CD4-positive, alpha-beta T cell treated with Interleukin-17A for 4 hours (primary cell): ENCODE data around the gene MECR.

ENCODE experiments used
- DNase-seq: peaks from one replicate; pipeline ENCODE4 v3.0.0-alpha.2; 2020; ENCODE audit warnings: mixed read lengths

The MECR gene

DNA sequence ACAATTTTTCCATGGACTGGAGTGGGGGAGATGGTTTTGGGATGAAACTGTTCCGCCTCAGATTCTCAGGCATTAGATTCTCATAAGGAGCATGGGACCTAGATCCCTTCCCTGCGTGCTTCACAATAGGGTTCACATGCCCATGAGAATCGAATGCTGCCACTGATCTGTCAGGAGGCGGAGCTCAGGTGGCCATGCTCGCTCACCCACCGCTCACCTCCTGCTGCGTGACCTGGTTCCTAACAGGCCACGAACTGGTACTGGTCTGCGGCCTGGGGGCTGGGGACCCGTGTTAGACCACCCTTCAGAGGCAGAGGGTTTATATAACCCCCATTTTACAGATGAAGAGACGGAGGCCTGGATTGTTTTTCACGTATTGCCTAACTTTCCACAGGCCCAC is 32.7 kb downstream of the MECR start:
- no peak for DNase-seq

DNA sequence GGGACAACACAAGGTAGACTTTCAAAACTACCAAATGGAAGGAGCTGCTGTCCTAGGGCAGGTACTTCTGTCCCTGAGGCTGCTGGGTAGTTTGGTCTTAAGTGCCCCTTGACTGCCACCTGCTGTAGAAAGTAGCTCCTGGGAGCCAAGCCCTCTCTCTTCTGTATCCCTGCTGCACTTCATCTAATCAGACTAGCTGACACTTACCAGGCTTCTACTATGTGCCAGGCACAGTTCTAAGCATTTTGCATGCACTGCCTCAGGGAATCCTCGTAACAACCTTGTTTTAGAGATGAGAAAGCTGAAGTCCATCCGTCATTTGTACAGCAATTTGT is 33.2 kb downstream of the MECR start:
- peak; percentile 44 for DNase-seq

DNA sequence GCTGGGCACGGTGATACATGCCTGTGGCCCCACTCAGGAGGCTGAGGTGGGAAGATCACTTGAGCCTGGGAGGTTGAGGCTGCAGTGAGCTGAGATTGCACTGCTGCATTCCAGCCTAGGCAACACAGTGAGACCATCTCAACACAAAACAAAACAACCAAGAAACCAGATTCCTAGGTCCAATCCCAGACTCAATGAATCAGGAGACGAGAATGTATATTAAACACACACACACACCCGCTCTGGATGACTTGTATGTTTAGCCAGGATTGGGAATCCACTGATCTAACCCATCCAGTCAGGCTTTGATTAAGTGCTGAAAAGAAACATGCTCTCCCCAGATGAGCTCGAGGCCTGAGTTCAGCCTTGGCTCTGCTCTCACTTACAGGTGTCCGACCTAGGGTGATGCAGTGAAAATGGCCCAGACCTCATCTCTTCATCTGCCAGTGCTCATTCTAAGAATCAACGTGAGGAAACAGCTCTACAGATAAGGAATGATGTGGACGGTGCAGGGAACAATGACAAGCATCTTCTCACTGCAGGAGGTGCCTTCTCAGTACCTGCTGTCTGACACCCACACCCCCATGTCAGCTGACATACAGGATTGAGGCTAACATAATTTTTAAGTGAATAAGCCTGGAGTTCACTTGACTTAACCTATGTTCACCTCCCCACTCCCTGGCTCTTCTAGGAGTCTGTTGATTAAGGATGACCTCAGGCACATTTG is 33.7 kb downstream of the MECR start:
- no peak for DNase-seq

DNA sequence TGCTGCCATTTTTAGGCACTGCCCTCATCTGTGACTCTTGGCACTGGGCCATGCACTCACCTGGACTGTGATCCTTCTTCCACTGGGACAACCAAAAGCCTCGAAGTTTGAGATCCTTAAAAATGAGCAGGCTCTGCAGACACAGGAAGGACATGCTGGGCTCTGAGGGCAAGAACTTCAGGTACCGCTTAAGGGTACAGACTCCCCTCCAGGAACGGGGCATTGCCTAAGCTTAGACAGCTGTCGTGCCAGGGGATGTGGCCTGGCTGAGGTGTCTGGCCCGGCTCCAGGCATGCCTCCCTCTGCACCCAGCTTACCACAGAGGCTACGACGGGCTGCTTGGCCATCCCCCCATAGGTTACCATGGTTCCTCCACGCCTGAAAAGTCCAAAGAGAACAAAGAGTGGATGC is 34.8 kb downstream of the MECR start:
- DNase-seq: no peak

DNA sequence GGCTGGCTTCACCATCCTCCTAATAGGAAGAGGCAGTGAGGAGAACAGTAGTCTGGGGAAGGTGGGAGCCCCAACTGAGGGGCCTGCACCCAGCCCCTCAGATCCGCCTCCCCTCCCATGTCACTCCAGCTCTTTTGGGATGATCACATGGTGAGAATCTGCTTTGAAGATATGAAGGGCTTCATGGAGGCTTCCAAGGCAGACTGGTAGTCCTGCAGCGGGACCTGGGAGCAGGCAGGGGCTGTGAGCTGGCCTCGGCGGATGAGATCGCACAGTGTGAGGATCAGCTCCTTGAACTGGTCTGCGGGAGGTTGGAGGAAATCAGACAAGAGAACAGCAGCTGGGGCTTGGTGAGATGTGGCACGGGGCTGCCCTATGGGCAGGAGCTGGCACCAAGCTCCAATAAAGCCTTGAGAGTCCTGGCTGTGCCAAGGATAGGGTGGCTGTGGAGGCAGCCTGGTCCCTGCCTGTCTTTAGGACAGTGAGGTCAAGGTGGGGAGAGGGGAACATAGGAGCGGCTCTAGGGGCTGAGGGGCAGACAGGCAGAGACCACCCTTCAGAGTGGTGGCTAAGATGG is 36.8 kb downstream of the MECR start:
- DNase-seq: no peak

DNA sequence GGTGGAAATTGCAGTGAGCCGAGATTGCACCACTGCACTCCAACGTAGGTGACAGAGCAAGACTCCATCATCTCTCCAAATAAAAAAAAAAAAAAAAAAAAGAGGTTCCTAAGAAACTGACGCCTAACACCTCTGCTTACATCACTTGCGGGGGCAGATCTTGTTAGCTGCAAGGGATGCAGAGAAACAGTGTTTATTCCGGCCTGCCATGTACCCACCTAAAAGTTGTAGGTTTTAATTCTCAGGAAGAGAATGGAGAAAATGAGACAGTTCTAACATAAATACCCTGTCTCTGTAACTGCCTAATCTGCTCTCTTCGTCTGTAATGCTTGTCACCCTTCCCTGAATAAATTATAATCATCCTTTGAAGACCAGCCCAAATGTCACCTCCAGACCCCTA is 40.0 kb downstream of the MECR start:
- DNase-seq: no peak

DNA sequence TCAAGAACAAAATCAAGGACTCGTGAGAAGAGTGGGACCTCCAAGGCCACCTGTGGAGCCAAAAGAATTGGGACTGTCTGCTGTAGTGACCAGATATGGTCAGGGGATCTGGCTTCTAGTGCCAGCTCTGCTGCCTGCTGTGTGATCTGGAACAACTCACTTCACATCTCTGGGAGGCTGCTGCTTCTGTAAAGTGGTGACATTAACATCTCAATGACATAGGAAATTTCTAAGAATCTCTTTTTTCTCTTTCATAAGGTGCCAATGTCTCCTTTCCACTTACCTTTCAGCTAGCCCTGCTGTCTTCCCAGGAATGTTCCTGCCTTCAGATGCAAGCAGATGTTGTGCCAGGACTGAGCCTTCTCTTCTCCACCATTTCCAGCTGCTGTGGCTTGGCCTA is 44.0 kb downstream of the MECR start:
- DNase-seq: no peak

DNA sequence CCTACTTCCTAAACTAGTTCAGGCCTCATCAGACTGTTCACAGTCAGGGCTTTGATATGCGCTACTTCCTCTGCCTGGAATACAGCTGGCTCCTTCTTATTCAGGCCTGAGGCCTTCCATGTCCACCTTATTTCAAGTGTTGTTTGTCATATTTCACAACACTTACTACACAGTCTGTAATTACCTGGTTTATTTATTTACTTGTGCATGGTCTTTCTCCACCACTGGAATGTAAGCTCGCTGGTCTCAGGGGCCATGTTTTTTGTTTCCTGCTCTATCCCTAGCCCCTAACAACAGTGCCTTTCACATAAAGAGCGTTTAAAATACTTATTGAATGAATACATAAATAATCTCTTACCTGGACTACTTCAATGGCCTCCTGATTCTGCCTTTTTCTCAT is 44.5 kb downstream of the MECR start:
- DNase-seq: no peak

DNA sequence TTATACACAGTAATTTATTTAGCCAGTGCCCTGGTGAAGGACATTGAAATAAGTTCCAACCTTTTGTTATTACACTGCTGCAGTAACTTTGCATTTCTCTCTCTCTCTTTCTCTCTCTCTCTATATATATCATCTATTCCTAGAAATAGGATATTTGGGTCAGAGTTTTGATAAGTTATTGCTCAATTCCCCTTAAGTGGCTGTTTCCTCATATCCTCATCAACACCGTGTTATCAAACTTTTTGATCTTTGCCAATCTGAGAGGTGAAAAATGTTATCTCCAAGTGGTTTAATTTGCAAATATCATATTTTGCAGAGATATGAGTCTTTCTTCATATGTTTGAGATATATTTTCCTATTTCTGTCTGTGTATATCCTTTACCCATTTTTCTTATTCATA is 47.4 kb downstream of the MECR start:
- no peak for DNase-seq

DNA sequence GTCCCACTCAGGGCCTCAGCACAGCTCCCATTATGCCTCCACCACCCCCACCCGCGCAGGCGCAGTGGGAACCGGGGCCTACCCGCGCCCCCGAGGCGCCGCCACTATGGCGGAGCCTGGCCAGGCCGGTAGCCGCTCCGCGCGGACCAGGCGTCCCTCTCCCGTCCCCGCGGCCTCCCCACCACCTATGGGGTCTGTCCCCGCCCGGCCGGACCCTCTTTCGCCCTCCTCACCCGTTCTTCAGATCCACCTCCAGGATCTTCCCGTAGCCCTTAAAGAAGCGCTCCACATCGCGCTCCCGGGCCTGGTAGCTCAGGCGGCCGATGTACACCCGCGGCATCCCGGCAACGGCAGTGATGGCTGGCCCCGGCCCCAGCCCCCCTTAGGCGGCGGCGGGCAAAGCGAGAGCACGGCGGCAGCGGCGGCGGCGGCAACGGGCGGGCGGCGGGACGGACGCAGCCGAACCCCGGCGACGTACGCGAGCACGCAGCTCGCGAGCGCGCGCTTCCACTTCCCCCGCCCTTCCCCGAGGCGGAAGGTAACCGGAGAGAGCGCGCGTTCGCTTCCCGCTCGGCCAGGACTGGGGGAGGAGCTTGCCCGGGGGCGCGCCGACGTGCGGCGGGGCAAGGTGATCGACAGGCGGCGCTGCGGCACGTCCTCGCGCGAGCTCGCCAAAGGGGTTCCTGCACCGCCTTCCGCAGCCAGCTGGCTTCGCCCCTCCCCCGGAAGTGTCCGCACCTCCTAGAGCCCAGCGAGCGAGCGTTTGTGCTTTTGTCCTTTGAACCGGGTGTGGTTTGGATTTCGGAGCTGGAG is 49.1 kb downstream of the MECR start, which contains the start of gene SRSF4:
Gene SRSF4 (minus strand): TSS at position 488 of the 813 bp plus-strand sequence. CDS start 148 bp downstream, at position 340.
- DNase-seq: peak; percentile 99

DNA sequence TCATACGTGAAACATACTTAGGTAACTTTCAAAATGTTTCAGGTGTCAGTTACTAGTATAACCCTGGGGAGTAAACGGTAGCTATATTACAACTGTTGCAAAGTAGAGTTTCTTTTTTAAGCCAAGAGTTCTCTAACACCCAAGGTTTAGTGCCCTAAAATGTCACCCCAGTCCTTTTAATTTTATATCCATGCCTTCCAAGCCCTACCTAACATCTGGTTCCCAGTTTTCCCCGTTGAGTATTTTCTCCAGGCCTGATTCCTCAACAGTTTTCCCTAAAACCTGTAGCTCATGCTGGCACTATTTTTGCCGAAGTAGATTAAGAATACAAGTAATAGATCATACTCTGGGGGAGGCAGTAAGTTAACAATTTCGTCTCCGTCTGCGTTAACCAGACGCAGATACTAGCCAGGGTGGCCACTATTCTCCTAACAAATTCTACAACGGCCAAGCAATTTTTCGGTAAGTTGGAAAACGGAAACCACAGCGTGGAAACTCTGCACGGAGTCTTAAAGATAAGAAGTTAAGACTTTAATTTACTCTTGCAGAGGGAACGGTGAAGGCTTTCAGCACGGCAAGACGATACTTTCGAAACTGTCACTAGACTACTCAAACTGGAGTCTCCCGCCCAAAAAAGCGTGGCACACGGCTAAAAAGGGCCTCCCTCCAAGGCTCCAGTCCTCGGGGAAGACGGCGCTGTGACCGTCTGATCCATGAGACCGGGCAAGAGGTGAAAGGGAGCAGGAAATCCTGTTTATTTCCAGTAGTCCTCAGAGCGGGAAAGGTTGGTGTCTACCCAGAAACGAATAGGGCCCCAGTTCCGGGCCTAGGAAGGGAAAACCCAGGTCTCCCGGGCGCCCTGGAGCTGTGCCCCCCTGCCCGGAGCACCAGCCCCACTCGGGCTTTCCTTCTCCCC is 50.0 kb downstream of the MECR start:
- no peak for DNase-seq

DNA sequence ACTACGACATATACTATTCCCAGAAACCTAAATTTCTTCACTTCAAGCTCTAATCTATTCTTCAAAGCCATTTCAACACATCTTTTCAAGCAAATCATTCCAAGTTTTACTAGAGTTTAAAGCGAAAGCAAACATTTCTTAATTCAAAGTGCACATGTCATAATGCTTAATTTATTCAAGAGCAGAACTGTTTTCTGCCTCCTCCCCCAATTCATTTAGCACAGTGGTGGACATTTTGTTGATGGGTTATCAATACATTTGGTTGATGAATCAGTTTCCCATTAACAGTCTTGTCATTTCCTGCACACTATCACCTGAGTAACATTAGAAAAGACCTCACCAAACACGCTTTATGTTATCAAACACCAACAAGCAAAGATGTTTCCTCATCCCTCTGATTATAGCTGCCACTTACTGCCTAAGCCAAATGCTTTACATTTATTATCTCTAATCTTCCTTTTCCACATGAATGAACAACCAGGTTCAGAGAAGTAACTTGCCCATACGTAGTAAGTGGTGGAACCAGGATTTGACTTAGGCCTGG is 51.0 kb downstream of the MECR start:
- DNase-seq: no peak

DNA sequence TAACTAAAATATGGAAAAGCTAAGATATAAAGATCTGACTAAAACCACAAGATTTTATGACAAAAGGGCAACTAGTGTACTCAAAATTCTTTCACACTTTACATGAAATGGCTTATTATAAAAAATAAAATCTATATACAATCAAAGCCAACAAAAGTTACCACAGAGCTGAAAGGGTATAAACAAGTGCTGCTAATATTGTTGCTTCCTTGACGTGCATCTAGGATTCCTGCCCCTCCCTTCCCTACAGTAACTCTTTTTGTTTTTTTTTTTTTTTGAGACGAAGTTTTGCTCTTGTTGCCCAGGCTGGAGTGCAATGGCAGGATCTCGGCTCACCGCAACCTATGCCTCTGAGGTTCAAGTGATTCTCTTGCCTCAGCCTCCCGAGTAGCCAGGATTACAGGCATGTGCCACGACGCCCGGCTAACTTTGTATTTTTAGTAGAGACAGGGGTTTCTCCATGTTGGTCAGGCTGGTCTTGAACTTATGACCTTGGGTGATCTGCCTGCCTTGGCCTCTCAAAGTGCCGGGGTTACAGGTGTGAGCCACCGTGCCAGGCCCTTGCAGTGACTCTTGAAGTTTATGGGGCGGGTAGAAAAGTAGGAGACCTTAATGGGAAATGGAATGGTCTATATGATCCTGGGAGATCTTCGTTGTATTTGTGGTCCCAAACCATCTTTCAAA is 53.6 kb downstream of the MECR start:
- DNase-seq: no peak

DNA sequence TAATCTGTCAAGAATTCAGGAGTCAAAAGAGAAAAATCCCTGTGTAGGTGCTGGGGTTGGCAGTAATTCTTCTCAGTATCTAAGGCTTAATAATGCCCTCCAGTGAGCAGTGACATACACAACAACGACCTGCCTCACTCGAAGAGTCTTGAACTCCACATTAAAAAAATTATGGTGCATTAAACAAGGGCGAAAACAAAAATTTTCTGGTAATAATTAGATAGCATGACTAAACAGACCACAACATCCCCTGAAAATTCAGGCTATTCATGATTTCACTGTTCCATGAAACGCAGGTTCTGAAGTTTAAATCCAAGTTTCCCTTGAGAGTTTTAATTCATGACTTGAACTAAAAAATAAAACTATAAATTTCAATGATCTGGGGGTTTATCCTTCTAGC is 54.2 kb downstream of the MECR start:
- no peak for DNase-seq

DNA sequence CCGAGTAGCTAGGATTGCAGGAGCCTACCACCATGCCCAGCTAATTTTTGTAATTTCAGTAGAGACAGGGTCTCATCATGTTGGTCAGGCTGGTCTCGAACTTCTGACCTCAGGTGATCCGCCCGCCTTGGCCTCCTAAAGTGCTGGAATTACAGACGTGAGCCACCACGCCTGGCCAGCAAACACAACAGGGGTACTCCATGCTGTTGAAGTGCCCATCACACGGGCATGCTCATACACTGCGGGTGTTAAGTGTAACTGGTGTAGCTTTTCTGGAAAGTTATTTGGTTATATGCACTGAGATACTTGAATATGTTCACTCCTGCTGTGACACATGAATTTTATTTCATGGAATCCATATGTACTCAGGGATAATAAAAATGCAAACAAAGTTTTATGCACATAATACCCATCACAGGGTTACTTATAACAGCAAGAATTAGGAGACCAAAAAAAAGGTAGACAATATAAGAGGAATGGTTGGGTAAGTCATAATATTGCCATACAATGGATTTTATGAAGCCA is 58.3 kb downstream of the MECR start:
- no peak for DNase-seq

DNA sequence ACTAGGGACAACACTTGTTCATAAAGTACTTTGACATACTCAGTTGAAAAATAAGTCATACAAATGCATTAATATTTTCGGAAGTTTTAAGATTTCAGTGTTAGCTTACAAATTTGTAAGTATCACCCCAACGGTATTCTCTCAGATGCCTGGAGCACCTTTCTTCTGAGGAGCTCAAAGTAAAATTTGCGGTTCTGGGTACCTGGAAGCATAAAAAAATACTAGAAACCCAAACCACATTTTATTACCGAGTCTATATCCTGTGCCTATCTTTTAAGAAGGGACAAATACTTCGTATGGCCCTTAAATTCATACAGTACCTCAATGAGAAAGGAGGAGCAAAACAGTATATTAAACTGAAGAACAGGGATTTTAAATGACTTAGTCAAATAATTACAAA is 59.2 kb downstream of the MECR start:
- no peak for DNase-seq

DNA sequence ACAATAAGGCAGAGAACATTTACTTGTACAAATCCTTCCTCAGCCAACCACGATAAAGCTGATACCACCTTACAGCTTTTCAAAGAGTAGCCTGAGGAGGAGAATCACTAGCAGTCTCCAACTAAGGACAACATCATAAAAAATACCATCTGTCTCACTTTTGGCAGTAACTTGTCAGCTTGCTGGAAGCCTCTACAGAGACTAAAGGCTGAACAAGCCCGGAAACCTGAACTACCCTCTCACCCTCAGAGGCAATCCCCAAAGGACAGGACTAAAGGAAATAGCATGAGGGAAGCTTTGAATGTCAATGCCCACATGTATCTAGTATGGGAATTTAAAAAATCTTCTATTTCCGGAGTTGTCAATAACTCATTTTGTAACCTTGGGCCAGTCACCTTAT is 59.6 kb downstream of the MECR start:
- DNase-seq: no peak

DNA sequence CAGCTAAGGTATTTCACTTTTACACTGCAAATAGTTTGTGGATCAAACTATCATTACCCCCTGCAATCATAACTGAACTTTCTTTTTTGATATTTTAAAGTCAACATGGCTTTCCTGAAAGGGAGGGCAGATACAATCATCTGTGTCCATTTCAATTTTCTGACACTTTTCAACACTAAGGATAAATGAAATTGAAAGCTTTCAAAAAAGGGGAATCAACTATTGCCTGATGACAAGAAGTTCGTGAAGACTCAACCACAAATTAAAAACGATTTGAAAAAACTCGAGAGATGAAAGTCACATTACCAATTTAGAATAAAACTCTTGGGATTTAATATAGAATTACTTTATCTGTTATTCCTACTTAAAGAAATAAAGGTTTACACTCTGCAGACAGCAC is 60.8 kb downstream of the MECR start:
- DNase-seq: no peak

DNA sequence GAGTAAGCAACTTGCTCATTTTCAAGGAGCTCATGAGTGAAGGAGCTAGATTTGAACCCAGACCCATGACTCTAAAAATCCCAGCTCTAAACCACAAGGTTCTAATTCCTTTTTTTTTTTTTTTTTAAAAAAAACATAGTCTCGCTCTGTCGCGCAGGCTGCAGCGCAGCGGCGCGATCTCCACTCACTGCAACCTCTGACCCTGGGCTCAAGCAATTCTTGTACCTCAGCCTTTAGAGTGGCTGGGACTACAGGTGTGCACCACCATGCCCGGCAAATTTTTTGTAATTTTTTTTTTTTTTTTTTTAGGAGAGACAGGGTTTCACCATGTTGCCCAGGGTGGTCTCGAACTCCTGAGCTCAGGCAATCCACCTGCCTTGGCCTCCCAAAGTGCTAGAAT is 62.8 kb downstream of the MECR start:
- DNase-seq: no peak

DNA sequence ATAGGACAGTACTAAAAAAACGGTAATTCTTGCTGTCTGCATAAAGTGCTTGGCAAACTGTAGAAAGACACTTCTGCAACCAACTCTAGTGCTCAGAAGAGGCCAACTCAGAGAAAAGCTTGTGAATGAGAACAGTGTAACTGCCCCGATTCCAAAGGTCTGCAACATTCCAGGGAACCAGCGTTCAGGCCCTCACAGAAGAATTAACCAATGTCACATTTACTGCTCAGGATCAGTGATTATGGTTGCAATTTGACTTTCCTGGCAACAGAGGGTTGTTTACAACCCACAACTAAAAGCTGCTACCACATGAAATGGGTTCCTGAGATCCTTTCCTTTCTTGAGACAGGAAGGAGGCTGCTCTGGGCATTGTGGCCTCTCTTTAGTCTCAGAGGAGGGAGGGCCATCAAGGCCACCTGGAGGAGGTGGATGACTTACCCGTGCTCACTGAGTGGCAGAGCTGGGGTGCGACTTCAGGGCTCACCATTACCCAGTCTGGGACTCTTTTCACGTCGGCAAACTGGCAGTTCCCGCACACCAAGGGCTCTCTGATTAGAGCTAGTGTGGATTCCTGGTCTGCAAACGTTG is 64.3 kb downstream of the MECR start:
- DNase-seq: no peak

DNA sequence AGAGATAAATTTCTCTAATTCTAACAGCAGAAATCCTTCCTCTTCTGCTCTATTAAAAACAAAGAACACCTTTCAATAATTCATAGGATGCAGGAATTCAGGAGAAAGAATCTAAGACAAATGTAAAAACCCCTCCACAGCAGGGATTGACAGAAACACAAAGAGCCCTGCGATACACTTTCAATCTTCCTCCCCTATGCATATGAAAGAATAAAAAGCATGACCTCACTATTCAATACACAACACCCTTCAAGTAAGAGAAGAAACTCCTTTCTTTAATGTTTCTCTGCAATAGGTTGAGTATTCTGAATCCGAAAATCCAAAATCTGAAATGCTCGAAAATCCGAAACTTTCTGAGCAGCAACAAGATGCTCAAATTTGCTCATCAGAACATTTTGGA is 66.1 kb downstream of the MECR start:
- DNase-seq: no peak
